KMS-11 (cell line): ENCODE measurements around the gene C3orf33.
"Not testable (repeated sequence)": the region's sequence is repeated elsewhere in the genome, so short reads cannot be mapped to it uniquely, and the experiment has no call there.

Experiments used
- H2AFZ ChIP-seq: fragments of 200-600 bp; sonication (generic); 2 replicates; pipeline ENCODE4 v1.6.1; 2016; ENCODE audit warnings: antibody characterized with exemption, mixed run types, low read depth
- H3K27ac ChIP-seq: fragments of 200-600 bp; sonication (generic); 2 replicates; pipeline ENCODE4 v1.6.1; 2016; ENCODE audit warnings: mild to moderate bottlenecking, mixed run types
- H3K27me3 ChIP-seq: fragments of 200-600 bp; sonication (generic); 2 replicates; pipeline ENCODE4 v1.6.1; 2017; ENCODE audit warnings: mild to moderate bottlenecking, low read depth, mixed run types, moderate library complexity; ENCODE audit not compliant: insufficient read depth
- H3K36me3 ChIP-seq: fragments of 200-600 bp; sonication (generic); 2 replicates; pipeline ENCODE4 v1.6.1; 2017; ENCODE audit warnings: mild to moderate bottlenecking, mixed run types; ENCODE audit not compliant: insufficient read depth
- H3K4me1 ChIP-seq: fragments of 200-600 bp; sonication (generic); 2 replicates; pipeline ENCODE4 v1.6.1; 2016; ENCODE audit warnings: mild to moderate bottlenecking, low read depth, mixed run types; ENCODE audit not compliant: poor library complexity, severe bottlenecking
- H3K4me2 ChIP-seq: fragments of 200-600 bp; sonication (generic); 2 replicates; pipeline ENCODE4 v1.7.0; 2016; ENCODE audit warnings: mild to moderate bottlenecking, mixed run types
- H3K4me3 ChIP-seq: fragments of 200-600 bp; sonication (generic); IDR thresholded peaks from 2 replicates; pipeline ENCODE4 v1.6.1; 2017; ENCODE audit warnings: low read depth, low read length, mixed read lengths; ENCODE audit not compliant: insufficient read depth
- H3K79me2 ChIP-seq: fragments of 200-600 bp; sonication (generic); 2 replicates; pipeline ENCODE4 v1.6.1; 2016; ENCODE audit warnings: low read depth, mixed run types; ENCODE audit not compliant: insufficient read depth
- H3K9ac ChIP-seq: fragments of 200-600 bp; sonication (generic); 2 replicates; pipeline ENCODE4 v1.6.1; 2016; ENCODE audit warnings: mild to moderate bottlenecking, mixed run types
- H4K20me1 ChIP-seq: fragments of 200-600 bp; sonication (generic); 2 replicates; pipeline ENCODE4 v1.6.1; 2016; ENCODE audit warnings: mild to moderate bottlenecking, mixed run types; ENCODE audit not compliant: insufficient read depth
- CTCF ChIP-seq: fragments of 200-600 bp; sonication (generic); conservative IDR thresholded peaks from 2 replicates; pipeline ENCODE4 v1.6.1; 2017; ENCODE audit warnings: low read depth, mild to moderate bottlenecking, antibody characterized with exemption, low read length, moderate library complexity, mixed read lengths

Gene C3orf33

GRCh38 chr3:155805802-155806618 is at the start of gene C3orf33:
C3orf33 (minus strand) TSS chr3:155806278; CDS start chr3:155806252, 26 bp downstream.
- Histone ChIP-seq H3K9ac (peak within 1 kb of the TSS; percentile 92), H3K36me3 (no peaks in the 10 kb centered on the region), H3K4me1 (peaks cover 16% of the 10 kb centered on the region), H3K4me2 (peak within 1 kb of the TSS; percentile 69), H3K4me3 (peak within 1 kb of the TSS; percentile 87), H4K20me1 (no peaks in the 10 kb centered on the region), H2AFZ (peak within 1 kb of the TSS; percentile 97), H3K27me3 (no peaks in the 10 kb centered on the region), H3K79me2 (no peaks in the 10 kb centered on the region), H3K27ac (peak within 1 kb of the TSS; percentile 54)
- peak; percentile 80 for TF ChIP-seq CTCF

- Histone ChIP-seq H3K27ac (peak within 1 kb of the TSS; percentile 94), H3K4me2 (peak within 1 kb of the TSS; percentile 97), H3K4me1 (peaks cover 37% of the 10 kb centered on the region), H2AFZ (peak within 1 kb of the TSS; percentile 80), H4K20me1 (peaks cover 9% of the 10 kb centered on the region; the same call in 1 of the 2 replicates), H3K4me3 (peak within 1 kb of the TSS; percentile 96), H3K27me3 (no peaks in the 10 kb centered on the region), H3K79me2 (peaks cover 45% of the 10 kb centered on the region), H3K9ac (peak within 1 kb of the TSS; percentile 94), H3K36me3 (no peaks in the 10 kb centered on the region)
- TF ChIP-seq CTCF: no peak
Observed at GRCh38 chr3:155854141-155854940, 48.3 kb upstream of the C3orf33 start, which contains the start of gene SLC33A1. SLC33A1 (minus strand) TSS chr3:155854427; CDS start chr3:155853997, 430 bp downstream.

GRCh38 chr3:155853214-155854140 is 47.4 kb upstream of the C3orf33 start:
- Histone ChIP-seq H3K27ac (peak overlapping the region; percentile 94), H3K36me3 (no peaks in the 10 kb centered on the region), H3K27me3 (no peaks in the 10 kb centered on the region), H2AFZ (peak overlapping the region; percentile 54), H4K20me1 (peaks cover 9% of the 10 kb centered on the region; the same call in 1 of the 2 replicates), H3K4me1 (peaks cover 38% of the 10 kb centered on the region), H3K4me3 (peak overlapping the region; percentile 96), H3K79me2 (peaks cover 50% of the 10 kb centered on the region), H3K4me2 (peak overlapping the region; percentile 97), H3K9ac (peak overlapping the region; percentile 94)
- TF ChIP-seq CTCF: no peak

- Histone ChIP-seq H3K9ac (peak overlapping the region; percentile 94), H3K36me3 (no peaks in the 10 kb centered on the region), H4K20me1 (peaks cover 9% of the 10 kb centered on the region; the same call in 1 of the 2 replicates), H3K4me1 (peaks cover 38% of the 10 kb centered on the region), H3K79me2 (peaks cover 55% of the 10 kb centered on the region), H3K27ac (peak overlapping the region; percentile 94; the same call in 1 of the 2 replicates), H3K4me2 (peak overlapping the region; percentile 97), H3K27me3 (no peaks in the 10 kb centered on the region), H2AFZ (no peak overlapping the region), H3K4me3 (no peak overlapping the region)
- TF ChIP-seq CTCF: no peak
Observed at GRCh38 chr3:155852341-155852740, 46.3 kb upstream of the C3orf33 start.

- H3K27me3 ChIP-seq, H3K27ac ChIP-seq, H2AFZ ChIP-seq, H3K36me3 ChIP-seq, H3K4me2 ChIP-seq, H3K9ac ChIP-seq, H4K20me1 ChIP-seq, H3K4me3 ChIP-seq: not testable (repeated sequence)
- Histone ChIP-seq H3K79me2 (peaks cover 78% of the 10 kb centered on the region), H3K4me1 (peaks cover 38% of the 10 kb centered on the region)
Observed at GRCh38 chr3:155849404-155849803, 43.3 kb upstream of the C3orf33 start.
